Measurements from ENCODE around the gene PLXNA4. TPM values are rescaled to one million over a fixed set of nuclear protein-coding genes. Genes with fewer than 3 reads are reported as not detected.

Gene PLXNA4
- total and polyA plus RNA-seq, 10 donors = 0.15 to 14.7 (median 8.7) TPM

DNA sequence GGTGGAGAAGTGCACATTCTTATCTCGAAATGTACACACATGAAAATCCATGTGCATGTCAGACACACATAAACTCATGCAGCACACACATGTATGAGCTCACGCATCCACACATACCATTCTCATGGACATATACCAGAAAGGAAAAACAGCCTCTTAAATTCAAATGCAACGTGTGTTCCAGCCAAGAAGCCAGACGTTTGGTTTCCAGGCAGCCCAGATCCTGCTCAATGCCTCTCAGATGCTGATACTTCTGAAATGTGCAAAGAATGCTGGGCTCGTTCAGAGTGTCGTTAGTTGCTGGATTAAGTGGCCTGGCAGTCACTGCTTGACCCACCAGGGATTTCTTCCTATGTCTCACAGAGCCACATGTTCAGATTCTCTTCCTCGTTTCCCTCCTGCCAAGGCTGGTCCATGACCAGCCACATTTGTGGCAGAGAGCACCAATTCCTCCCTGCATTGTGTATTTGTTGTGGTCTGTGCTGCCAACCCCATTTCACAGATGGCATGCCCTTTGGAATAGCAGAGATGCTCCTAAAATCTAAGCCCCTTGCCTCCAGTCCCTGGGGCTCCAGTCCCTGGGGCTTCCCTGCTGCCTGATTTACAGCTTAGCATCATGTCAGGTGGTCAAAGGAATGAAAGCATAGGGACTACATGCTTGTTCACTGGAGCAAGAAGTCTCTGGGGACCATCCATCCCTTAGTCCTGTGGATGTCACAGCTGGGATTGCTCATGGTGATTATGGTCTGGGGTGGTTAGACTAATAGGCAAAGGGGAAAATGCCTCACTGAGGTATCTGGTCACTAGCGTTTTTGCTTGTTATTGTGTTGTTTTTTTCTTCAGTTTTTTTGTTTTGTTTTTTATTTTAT is 426.6 kb downstream of the PLXNA4 start:
- WGBS, 5 donors = 75 to 86% (median 78%) methylated on average over 8 of the region's 8 CpGs

DNA sequence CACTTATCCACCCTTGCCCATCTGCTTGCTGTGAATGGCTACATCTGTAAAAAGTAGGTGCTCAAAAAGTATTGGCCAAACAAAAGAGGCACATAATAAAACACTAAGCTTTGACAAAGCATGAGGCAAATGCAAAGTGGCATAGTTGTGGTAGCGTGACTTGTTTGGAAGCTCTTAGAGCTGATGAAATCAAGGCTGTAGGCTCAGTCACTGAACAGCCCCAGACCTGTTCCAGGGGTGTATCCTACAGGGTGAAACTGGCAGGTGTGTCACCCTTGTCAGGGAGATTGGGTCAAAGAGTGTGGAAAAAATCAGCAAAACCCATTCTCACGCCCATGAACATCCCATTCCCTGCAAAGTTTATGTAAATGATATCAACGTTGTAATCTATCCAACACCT is 427.4 kb downstream of the PLXNA4 start:
- no peak overlapping the region for H3K4me3 ChIP-seq
- intact Hi-C loops (cut with DNase I; ENCODE audit: low total_unique reads) = no loop called here
- H3K27me3 ChIP-seq (replicated peaks in 1 of 7) = no peaks in the 10 kb centered on the region
- WGBS, 5 donors = 76 to 96% (median 87%) methylated on average over 3 of the region's 3 CpGs
- H3K27ac ChIP-seq = no peak overlapping the region
- H3K9me3 ChIP-seq = no peaks in the 10 kb centered on the region
- H3K4me1 ChIP-seq = no peaks in the 10 kb centered on the region
- DNase-seq = no peak
- H3K36me3 ChIP-seq = peaks cover 0 to 24% (median 0%) of the 10 kb centered on the region in 6 donors
- TF ChIP-seq, protein P1, sequence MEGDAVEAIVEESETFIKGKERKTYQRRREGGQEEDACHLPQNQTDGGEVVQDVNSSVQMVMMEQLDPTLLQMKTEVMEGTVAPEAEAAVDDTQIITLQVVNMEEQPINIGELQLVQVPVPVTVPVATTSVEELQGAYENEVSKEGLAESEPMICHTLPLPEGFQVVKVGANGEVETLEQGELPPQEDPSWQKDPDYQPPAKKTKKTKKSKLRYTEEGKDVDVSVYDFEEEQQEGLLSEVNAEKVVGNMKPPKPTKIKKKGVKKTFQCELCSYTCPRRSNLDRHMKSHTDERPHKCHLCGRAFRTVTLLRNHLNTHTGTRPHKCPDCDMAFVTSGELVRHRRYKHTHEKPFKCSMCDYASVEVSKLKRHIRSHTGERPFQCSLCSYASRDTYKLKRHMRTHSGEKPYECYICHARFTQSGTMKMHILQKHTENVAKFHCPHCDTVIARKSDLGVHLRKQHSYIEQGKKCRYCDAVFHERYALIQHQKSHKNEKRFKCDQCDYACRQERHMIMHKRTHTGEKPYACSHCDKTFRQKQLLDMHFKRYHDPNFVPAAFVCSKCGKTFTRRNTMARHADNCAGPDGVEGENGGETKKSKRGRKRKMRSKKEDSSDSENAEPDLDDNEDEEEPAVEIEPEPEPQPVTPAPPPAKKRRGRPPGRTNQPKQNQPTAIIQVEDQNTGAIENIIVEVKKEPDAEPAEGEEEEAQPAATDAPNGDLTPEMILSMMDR (IDR thresholded peaks at IDR 0.05 in 8 of 11, conservative IDR thresholded peaks at IDR 0.05 in 3 of 11) = no peak
- no peak for TF ChIP-seq POLR2AphosphoS5 (IDR thresholded peaks at IDR 0.05)
- TF ChIP-seq POLR2A (IDR thresholded peaks at IDR 0.05) = no peak

More for the DNA sequence above, 426.6 kb downstream of the PLXNA4 start:
- no peaks in the 10 kb centered on the region for H3K9me3 ChIP-seq
- intact Hi-C loops (cut with DNase I; ENCODE audit: low total_unique reads) = no loop called here
- H3K27ac ChIP-seq = no peak overlapping the region
- TF ChIP-seq POLR2A (IDR thresholded peaks at IDR 0.05) (no peak), POLR2AphosphoS5 (IDR thresholded peaks at IDR 0.05) (no peak)
- TF ChIP-seq, protein P1 (IDR thresholded peaks at IDR 0.05 in 8 of 11, conservative IDR thresholded peaks at IDR 0.05 in 3 of 11) = no peak
- H3K4me3 ChIP-seq = no peak overlapping the region
- peaks cover 0 to 19% (median 0%) of the 10 kb centered on the region in 6 donors for H3K36me3 ChIP-seq
- H3K27me3 ChIP-seq (replicated peaks in 1 of 7) = no peaks in the 10 kb centered on the region
- DNase-seq = no peak
- peaks cover 0 to 4% (median 0%) of the 10 kb centered on the region in 6 donors for H3K4me1 ChIP-seq

DNA sequence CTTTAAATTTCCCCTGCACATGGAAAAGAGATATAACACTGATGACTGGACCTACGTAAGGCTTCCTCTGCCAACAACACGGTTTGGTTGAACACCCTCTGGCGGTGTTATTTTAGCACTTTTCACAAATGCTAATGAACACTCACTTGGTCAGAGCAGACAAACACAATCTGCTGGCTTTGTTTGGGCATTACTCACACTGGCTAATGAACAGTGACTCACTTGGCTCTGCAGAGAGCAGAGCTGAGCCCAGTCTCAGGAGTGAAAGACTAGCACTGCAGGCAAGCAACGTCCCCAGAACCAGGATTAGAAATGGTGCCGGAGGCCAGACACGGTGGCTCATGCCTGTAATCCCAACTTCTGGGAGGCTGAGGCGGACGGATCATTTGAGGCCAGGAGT is 430.8 kb downstream of the PLXNA4 start:
- DNase-seq = no peak
- WGBS, 5 donors = 84 to 91% (median 85%) methylated on average over 8 of the region's 8 CpGs
- no peak for TF ChIP-seq POLR2A (IDR thresholded peaks at IDR 0.05)
- TF ChIP-seq, protein P1 (IDR thresholded peaks at IDR 0.05 in 8 of 11, conservative IDR thresholded peaks at IDR 0.05 in 3 of 11) = no peak
- no peak for TF ChIP-seq POLR2AphosphoS5 (IDR thresholded peaks at IDR 0.05)
- H3K27me3 ChIP-seq (replicated peaks in 1 of 7) = no peaks in the 10 kb centered on the region
- no peaks in the 10 kb centered on the region for H3K4me1 ChIP-seq
- H3K9me3 ChIP-seq = no peaks in the 10 kb centered on the region
- H3K4me3 ChIP-seq = no peak overlapping the region
- no peak overlapping the region for H3K27ac ChIP-seq
- peaks cover 0 to 23% (median 0%) of the 10 kb centered on the region in 6 donors for H3K36me3 ChIP-seq
- intact Hi-C loops (cut with DNase I; ENCODE audit: low total_unique reads) = no loop called here

DNA sequence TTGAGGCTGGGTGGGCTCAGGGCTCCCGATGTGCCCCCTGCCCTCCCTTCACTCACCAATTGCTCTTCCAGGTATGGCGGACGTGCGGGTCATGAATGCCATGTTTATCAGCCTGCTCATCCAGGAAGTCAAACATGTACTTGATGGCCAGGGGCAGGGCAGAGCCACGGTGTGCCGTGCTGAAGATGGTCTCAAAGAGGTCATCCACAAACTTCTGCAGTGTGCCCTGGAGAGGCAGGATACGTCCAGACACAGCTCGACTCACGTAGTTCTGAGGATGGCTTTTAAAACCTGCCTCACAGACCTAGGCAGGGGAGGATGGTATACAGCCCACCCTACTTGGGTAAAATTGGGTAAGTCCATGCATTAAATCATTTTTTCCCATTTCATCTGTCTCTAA is 431.2 kb downstream of the PLXNA4 start:
- 62 to 89% (median 86%) methylated on average over 9 of the region's 9 CpGs for WGBS, 5 donors
- no peak overlapping the region for H3K27ac ChIP-seq

More for the DNA sequence above, 431.2 kb downstream of the PLXNA4 start:
- intact Hi-C loops (cut with DNase I; ENCODE audit: low total_unique reads) = no loop called here
- no peak overlapping the region for H3K4me3 ChIP-seq
- no peak for DNase-seq
- no peaks in the 10 kb centered on the region for H3K4me1 ChIP-seq
- H3K36me3 ChIP-seq = peaks cover 0 to 27% (median 0%) of the 10 kb centered on the region in 6 donors
- H3K9me3 ChIP-seq = no peaks in the 10 kb centered on the region
- H3K27me3 ChIP-seq (replicated peaks in 1 of 7) = no peaks in the 10 kb centered on the region
- TF ChIP-seq POLR2A (IDR thresholded peaks at IDR 0.05) = no peak
- TF ChIP-seq, protein P1 (IDR thresholded peaks at IDR 0.05 in 8 of 11, conservative IDR thresholded peaks at IDR 0.05 in 3 of 11) = no peak
- no peak for TF ChIP-seq POLR2AphosphoS5 (IDR thresholded peaks at IDR 0.05)
